ENCODE measurements around the gene DHX32.
"Not testable (repeated sequence)": the region's sequence is repeated elsewhere in the genome, so short reads cannot be mapped to it uniquely, and the experiment has no call there.

Gene DHX32

GRCh38 chr10:125895130-125896087, 14.3 kb upstream of the DHX32 start:
- DNase-seq, result not testable (repeated sequence)

- DNase-seq, result not testable (repeated sequence)
These were observed 13.1 kb upstream of the DHX32 start for GRCh38 chr10:125894176-125894575.

- DNase-seq, result not testable (repeated sequence)
These were observed 11.3 kb upstream of the DHX32 start for GRCh38 chr10:125892402-125892801.

GRCh38 chr10:125889441-125889840, 8.3 kb upstream of the DHX32 start:
- not testable (repeated sequence) for DNase-seq

GRCh38 chr10:125886914-125887512, 5.9 kb upstream of the DHX32 start:
- DNase-seq, result no peak

- no peak for DNase-seq
These were observed 2.1 kb upstream of the DHX32 start for GRCh38 chr10:125883211-125883610.

- DNase-seq, result no peak
These were observed 1.5 kb upstream of the DHX32 start for GRCh38 chr10:125882596-125882995.

GRCh38 chr10:125880719-125881118, 373 bp downstream of the DHX32 start:
- DNase-seq, result no peak

GRCh38 chr10:125878957-125879835, 1.9 kb downstream of the DHX32 start:
- DNase-seq, result no peak

GRCh38 chr10:125871338-125871737, 9.8 kb downstream of the DHX32 start:
- no peak for DNase-seq

- no peak for DNase-seq
These were observed 12.6 kb downstream of the DHX32 start for GRCh38 chr10:125868372-125868975.

GRCh38 chr10:125866421-125867029, 14.6 kb downstream of the DHX32 start:
- DNase-seq, result no peak

GRCh38 chr10:125865120-125865519, 16.0 kb downstream of the DHX32 start:
- no peak for DNase-seq

GRCh38 chr10:125859128-125859817, 21.8 kb downstream of the DHX32 start:
- DNase-seq, result no peak

- no peak for DNase-seq
These were observed 23.8 kb downstream of the DHX32 start for GRCh38 chr10:125857185-125857760.

GRCh38 chr10:125852487-125852886, 28.6 kb downstream of the DHX32 start:
- no peak for DNase-seq

- no peak for DNase-seq
These were observed 30.0 kb downstream of the DHX32 start for GRCh38 chr10:125850766-125851731.

- DNase-seq, result no peak
These were observed 31.6 kb downstream of the DHX32 start for GRCh38 chr10:125849448-125849847.

GRCh38 chr10:125848857-125849256, 32.2 kb downstream of the DHX32 start:
- DNase-seq, result no peak

GRCh38 chr10:125848371-125848770, 32.7 kb downstream of the DHX32 start:
- no peak for DNase-seq

Measured in NK-92 treated with Interleukin-12 subunit alpha and Interleukin-12 subunit beta, amount 100 ng/mL, for 24 hours (cell line).